Effector CD4-positive, alpha-beta T cell (primary cell): ENCODE data around the gene QSER1.
"Not testable (repeated sequence)": the region's sequence is repeated elsewhere in the genome, so short reads cannot be mapped to it uniquely, and the experiment has no call there.

Source experiments
- DNase-seq: peaks from one replicate; pipeline ENCODE4 v3.0.0-alpha.2; 2020

The QSER1 gene

DNA sequence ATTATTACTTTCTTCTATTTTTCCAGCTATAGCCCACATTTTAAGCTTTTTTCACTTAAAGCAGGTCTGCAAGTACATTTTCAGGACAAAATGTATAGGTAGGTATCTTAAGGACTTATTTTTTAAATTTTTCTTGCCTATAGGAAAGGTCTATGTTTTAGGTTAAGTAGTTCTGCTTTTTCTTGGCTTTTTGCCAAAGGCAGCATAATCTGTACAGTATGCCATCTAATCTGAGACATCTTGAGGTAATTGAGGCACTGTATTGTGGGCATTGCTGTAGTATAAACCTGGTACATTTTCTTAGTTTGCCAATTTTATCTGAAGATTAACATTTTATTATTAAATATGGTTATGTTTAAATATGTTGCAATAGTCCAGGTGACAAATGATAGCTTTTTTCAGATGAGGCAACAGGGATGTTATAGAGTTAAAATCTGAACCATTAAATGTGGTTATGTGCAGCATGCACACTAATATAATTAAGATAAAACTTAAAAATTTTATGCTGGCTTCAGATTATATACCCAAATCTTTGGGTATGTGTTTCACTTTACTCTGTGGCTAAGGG is 42.9 kb downstream of the QSER1 start:
- no peak for DNase-seq

DNA sequence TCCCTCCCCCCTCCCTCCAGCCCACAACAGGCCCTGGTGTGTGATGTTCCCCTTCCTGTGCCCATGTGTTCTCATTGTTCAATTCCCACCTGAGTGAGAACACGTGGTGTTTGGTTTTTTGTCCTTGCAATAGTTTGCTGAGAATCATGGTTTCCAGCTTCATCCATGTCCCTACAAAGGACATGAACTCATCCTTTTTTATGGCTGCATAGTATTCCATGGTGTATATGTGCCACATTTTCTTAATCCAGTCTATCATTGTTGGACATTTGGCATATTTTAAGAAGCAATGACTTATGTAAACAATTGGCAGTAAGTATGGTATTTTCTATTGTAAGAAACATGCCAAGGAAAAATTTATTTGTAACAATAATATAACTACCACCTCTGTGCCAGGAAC is 43.6 kb downstream of the QSER1 start:
- DNase-seq = not testable (repeated sequence)

DNA sequence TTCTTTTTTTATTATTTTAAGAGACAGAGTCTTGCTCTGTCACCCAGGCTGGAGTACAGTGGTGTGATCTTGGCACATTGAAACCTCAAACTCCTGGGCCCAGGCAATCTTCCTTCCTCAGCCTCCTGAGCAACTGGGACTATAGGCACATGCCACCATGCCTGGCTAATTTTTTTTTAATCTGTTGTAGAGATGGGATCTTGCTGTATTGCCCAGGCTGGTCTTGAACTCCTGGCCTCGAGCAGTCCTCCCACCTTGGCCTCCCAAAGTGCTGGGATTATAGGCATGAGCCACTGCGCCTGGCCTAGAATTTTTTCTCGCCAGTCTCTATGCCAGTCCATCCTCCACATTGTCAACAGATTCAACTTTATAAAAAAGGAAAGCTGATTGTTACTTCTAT is 44.7 kb downstream of the QSER1 start:
- DNase-seq = not testable (repeated sequence)

GRCh38 chr11:32939046-32939445 is 46.4 kb downstream of the QSER1 start:
- no peak for DNase-seq

DNA sequence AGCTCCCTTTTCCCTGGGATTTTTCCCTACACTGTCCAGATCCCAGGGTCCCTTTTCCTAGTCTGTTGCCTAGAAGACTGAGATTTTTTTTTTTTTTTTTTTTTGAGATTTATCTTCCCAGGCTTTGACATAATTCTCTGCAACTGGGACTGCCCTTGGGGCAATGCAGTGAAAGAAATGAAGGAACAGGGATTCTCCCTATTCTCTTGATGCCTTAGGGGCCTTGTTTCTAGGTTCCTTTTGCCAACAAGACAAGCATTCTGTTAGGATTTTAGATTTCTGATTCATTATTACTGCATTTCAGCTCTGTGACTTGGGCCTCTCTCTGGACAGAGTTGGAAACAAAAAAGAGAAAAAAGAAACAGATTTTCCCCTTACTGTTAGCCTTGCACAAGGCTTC is 47.3 kb downstream of the QSER1 start:
- no peak for DNase-seq

DNA sequence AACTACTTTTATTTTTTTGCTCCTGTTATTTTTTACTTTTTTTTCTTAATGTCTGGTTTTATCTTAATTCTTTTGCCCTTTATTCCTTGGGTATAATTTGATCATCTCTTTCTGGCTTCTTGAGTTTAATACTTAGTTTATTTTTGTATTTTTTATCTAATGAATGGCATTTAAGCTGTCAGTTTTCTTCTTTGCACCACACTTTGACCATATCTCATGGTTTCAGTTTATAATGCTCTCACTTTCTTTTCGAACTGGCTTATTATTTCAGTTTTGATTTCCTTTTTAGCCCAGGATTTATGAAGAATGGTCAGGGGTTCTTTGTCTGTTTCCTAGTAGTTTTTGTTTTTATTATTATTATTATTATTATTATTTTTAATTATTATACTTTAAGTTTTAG is 48.3 kb downstream of the QSER1 start:
- no peak for DNase-seq

GRCh38 chr11:32947978-32948377 is 55.4 kb downstream of the QSER1 start:
- no peak for DNase-seq

- no peak for DNase-seq
Measured at GRCh38 chr11:32949739-32950138, 57.1 kb downstream of the QSER1 start.

- DNase-seq = no peak
Measured at GRCh38 chr11:32952421-32952820, 59.8 kb downstream of the QSER1 start.

DNA sequence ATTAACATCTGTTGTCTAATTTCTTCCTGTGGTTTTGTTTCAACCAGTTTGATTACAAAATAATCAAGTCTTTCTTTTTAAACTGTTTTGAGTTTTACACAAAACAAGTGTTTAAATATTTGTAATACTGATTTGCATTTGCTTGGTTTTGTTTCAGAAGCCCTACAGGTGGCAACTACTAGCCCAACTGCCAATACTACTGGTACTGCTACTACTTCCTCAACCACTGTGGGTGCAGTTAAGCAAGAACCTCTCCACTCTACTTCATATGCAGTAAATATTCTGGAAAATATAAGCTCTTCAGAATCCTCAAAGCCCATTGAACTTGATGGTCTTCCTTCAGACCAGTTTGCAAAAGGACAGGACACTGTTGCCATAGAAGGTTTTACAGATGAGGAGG is 61.1 kb downstream of the QSER1 start:
- DNase-seq = no peak

GRCh38 chr11:32960553-32961164 is 68.0 kb downstream of the QSER1 start:
- no peak for DNase-seq

GRCh38 chr11:32962016-32962415 is 69.4 kb downstream of the QSER1 start:
- no peak for DNase-seq

GRCh38 chr11:32963721-32964120 is 71.1 kb downstream of the QSER1 start:
- no peak for DNase-seq

- DNase-seq = no peak
Measured at GRCh38 chr11:32968541-32968940, 75.9 kb downstream of the QSER1 start.

- DNase-seq = not testable (repeated sequence)
Measured at GRCh38 chr11:32972233-32972632, 79.6 kb downstream of the QSER1 start.

DNA sequence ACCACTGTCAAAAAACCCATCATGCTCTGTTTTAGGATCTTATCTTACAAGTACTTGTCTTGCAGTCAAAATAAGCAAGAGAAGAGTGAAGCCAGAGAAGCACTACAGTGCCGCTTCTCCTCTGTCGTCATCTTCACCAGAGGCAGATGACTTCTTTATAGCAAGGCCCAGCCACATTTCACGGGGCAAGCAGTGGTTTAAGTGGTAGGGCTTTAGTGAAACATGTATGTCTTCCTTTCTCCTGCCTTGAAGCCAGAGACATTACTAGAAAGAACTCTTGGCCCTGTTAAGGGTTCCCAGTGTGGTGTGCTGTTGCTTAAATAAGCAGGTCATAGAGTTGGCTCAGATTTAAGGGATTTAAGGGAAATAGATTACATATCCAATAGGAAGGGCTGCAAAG is 80.2 kb downstream of the QSER1 start:
- DNase-seq = no peak

GRCh38 chr11:32982626-32983025 is 90.0 kb downstream of the QSER1 start:
- DNase-seq = no peak

DNA sequence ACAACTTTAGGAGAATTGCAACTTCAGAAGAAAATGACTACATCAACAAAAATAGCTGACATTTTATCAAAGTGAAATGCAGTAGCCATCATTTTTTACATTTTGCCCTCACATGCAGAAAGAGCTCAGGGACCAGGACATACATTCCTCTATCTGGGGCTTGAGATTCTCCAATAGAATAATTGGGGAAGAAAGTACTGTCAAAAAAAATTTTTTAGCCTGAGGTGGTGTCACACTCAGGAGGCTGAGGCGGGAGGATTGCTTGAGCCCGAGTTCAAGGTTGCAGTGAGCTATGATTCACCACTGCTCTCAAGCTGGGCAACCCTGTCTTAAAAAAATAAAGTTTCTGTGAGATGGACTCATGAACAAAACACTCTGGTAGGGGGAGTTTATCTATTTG is 90.9 kb downstream of the QSER1 start:
- no peak for DNase-seq

GRCh38 chr11:32985600-32985999 is 93.0 kb downstream of the QSER1 start:
- no peak for DNase-seq

- DNase-seq = no peak
Measured at GRCh38 chr11:32987851-32988250, 95.2 kb downstream of the QSER1 start.

GRCh38 chr11:32990481-32990880 is 97.9 kb downstream of the QSER1 start:
- no peak for DNase-seq

- no peak for DNase-seq
Measured at GRCh38 chr11:32991427-32991826, 98.8 kb downstream of the QSER1 start.

DNA sequence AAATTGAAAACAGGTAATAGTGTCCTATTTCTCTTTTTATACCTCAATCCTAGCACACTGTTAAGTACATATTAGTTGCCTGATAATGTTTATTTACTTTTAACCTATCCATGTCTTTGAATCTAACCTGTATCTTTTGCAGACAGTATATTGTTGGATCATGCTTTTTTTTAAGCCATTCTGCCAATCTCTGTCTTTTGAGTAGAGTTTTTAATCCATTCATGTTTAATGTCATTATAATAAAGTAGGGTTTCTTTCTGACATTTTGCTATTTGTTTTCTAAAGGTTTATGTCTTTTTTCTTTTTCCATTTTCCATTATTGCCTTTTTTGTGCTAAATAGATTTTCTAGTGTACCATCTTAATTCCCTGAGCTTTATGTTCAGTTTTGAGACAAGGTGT is 99.3 kb downstream of the QSER1 start:
- DNase-seq = no peak

- DNase-seq = no peak
Measured at GRCh38 chr11:33000181-33000580, 107.6 kb downstream of the QSER1 start.

- no peak for DNase-seq
Measured at GRCh38 chr11:33001281-33001680, 108.7 kb downstream of the QSER1 start.
